Stimulated activated CD8-positive, alpha-beta memory T cell treated with anti-CD3 and anti-CD28 coated beads, Interleukin-15, amount 100 ng/mL, for 24 hours (primary cell): Measurements from ENCODE around the gene DPH1.

ENCODE experiments used
- DNase-seq: peaks from one replicate; pipeline ENCODE4 v3.0.0-alpha.2; 2020; ENCODE audit warnings: low read depth

Gene DPH1

GRCh38 chr17:2050300-2051060, 20.5 kb downstream of the DPH1 start:
- peak; percentile 63 for DNase-seq

- DNase-seq = no peak
Measured at GRCh38 chr17:2051061-2051932, 21.3 kb downstream of the DPH1 start.

- DNase-seq = no peak
Measured at GRCh38 chr17:2051933-2052559, 22.1 kb downstream of the DPH1 start.

- peak; percentile 59 for DNase-seq
Measured at GRCh38 chr17:2053380-2054261, 23.7 kb downstream of the DPH1 start.

- no peak for DNase-seq
Measured at GRCh38 chr17:2054262-2054511, 24.2 kb downstream of the DPH1 start.

GRCh38 chr17:2054512-2055291, 24.7 kb downstream of the DPH1 start, which contains the start of gene HIC1:
TSS of gene HIC1 (plus strand) at chr17:2055103. CDS start at chr17:2056691, 1,588 bp downstream.
- peak; percentile 66 for DNase-seq

- DNase-seq = no peak
Measured at GRCh38 chr17:2055292-2056205, 25.6 kb downstream of the DPH1 start.

- DNase-seq = no peak
Measured at GRCh38 chr17:2056206-2057174, 26.5 kb downstream of the DPH1 start.

- no peak for DNase-seq
Measured at GRCh38 chr17:2057175-2057759, 27.3 kb downstream of the DPH1 start.

GRCh38 chr17:2057760-2058585, 28.0 kb downstream of the DPH1 start:
- DNase-seq = no peak

- DNase-seq = no peak
Measured at GRCh38 chr17:2058586-2059546, 28.9 kb downstream of the DPH1 start.

GRCh38 chr17:2059547-2060384, 29.8 kb downstream of the DPH1 start:
- no peak for DNase-seq

- no peak for DNase-seq
Measured at GRCh38 chr17:2060385-2060658, 30.4 kb downstream of the DPH1 start.

- DNase-seq = no peak
Measured at GRCh38 chr17:2060681-2061440, 30.9 kb downstream of the DPH1 start.

GRCh38 chr17:2061441-2061958, 31.5 kb downstream of the DPH1 start:
- no peak for DNase-seq
